H9 (cell line): Measurements from ENCODE around the gene PRRX2. TPM values are rescaled to one million over a fixed set of nuclear protein-coding genes. Genes with fewer than 3 reads are reported as not detected.
A peak's percentile ranks its signal among the peaks of the same experiment; 100 is the strongest.

Source experiments
- DNase-seq: peaks from one replicate; pipeline ENCODE4 v3.0.0-alpha.2; 2017
- H2AFZ ChIP-seq: one replicate; pipeline ENCODE4 v1.6.1; 2013; ENCODE audit warnings: mild to moderate bottlenecking, low read length, control low read depth, moderate library complexity
- H2AK5ac ChIP-seq: 2 replicates; pipeline ENCODE4 v1.6.1; 2013; ENCODE audit warnings: low read length, control low read depth, mixed read lengths; ENCODE audit not compliant: insufficient read length
- H2BK120ac ChIP-seq: one replicate; pipeline ENCODE4 v1.6.1; 2013; ENCODE audit warnings: low read depth, mild to moderate bottlenecking, low read length, control low read depth, inconsistent platforms; ENCODE audit not compliant: poor library complexity, severe bottlenecking
- H2BK12ac ChIP-seq: 2 replicates; pipeline ENCODE4 v1.6.1; 2013; ENCODE audit warnings: low read length, control low read depth, mixed read lengths, low read depth; ENCODE audit not compliant: insufficient read length
- H2BK15ac ChIP-seq: 2 replicates; pipeline ENCODE4 v1.6.1; 2013; ENCODE audit warnings: low read depth, low read length, control low read depth
- H2BK20ac ChIP-seq: one replicate; pipeline ENCODE4 v1.6.1; 2013; ENCODE audit warnings: low read depth, mild to moderate bottlenecking, low read length, control low read depth, inconsistent platforms; ENCODE audit not compliant: poor library complexity, severe bottlenecking
- H2BK5ac ChIP-seq: 2 replicates; pipeline ENCODE4 v1.6.1; 2013; ENCODE audit warnings: low read length, control low read depth, mixed read lengths; ENCODE audit not compliant: insufficient read length
- H3K14ac ChIP-seq: 2 replicates; pipeline ENCODE4 v1.6.1; 2013; ENCODE audit warnings: low read length, control low read depth; ENCODE audit not compliant: insufficient read depth
- H3K18ac ChIP-seq: 2 replicates; pipeline ENCODE4 v1.6.1; 2013; ENCODE audit warnings: low read depth, mild to moderate bottlenecking, mixed read lengths, low read length, control low read depth; ENCODE audit not compliant: insufficient read length
- H3K23ac ChIP-seq: 2 replicates; pipeline ENCODE4 v1.6.1; 2013; ENCODE audit warnings: low read length, control low read depth, mixed read lengths, low read depth; ENCODE audit not compliant: insufficient read length
- H3K23me2 ChIP-seq: 2 replicates; pipeline ENCODE4 v1.6.1; 2013; ENCODE audit warnings: low read depth, mild to moderate bottlenecking, mixed read lengths, low read length, control low read depth; ENCODE audit not compliant: insufficient read length, poor library complexity, severe bottlenecking
- H3K27ac ChIP-seq: 2 replicates; pipeline ENCODE4 v1.5.1; 2013; ENCODE audit warnings: low read length, control low read depth, mixed read lengths, low read depth; ENCODE audit not compliant: insufficient read length
- H3K27me3 ChIP-seq: 2 replicates; pipeline ENCODE4 v1.6.1; 2013; ENCODE audit warnings: low read length, control low read depth, inconsistent platforms; ENCODE audit not compliant: insufficient read depth
- H3K4ac ChIP-seq: 2 replicates; pipeline ENCODE4 v1.6.1; 2013; ENCODE audit warnings: low read depth, mild to moderate bottlenecking, control low read depth, inconsistent platforms, low read length, moderate library complexity
- H3K4me1 ChIP-seq: 2 replicates; pipeline ENCODE4 v1.6.1; 2013; ENCODE audit warnings: low read length, control low read depth, inconsistent platforms; ENCODE audit not compliant: insufficient read depth
- H3K4me2 ChIP-seq: 2 replicates; pipeline ENCODE4 v1.6.1; 2013; ENCODE audit warnings: low read length, control low read depth, mixed read lengths; ENCODE audit not compliant: insufficient read length, insufficient read depth
- H3K56ac ChIP-seq: 2 replicates; pipeline ENCODE4 v1.6.1; 2013; ENCODE audit warnings: low read depth, mild to moderate bottlenecking, mixed read lengths, low read length, control low read depth; ENCODE audit not compliant: insufficient read length
- H3K79me1 ChIP-seq: 2 replicates; pipeline ENCODE4 v1.6.1; 2013; ENCODE audit warnings: low read depth, mild to moderate bottlenecking, moderate library complexity, low read length, control low read depth, inconsistent platforms; ENCODE audit not compliant: insufficient read depth, poor library complexity, severe bottlenecking
- H3K79me2 ChIP-seq: 2 replicates; pipeline ENCODE4 v1.6.1; 2013; ENCODE audit warnings: low read length, control low read depth, inconsistent platforms; ENCODE audit not compliant: insufficient read depth
- H3K9ac ChIP-seq: 2 replicates; pipeline ENCODE4 v1.6.1; 2013; ENCODE audit warnings: low read length, control low read depth, mixed read lengths; ENCODE audit not compliant: insufficient read length; ENCODE audit errors: extremely low read depth
- H3K9me3 ChIP-seq: one replicate; pipeline ENCODE4 v1.6.1; 2013; ENCODE audit warnings: low read depth, low read length, inconsistent platforms; ENCODE audit not compliant: control insufficient read depth
- H3T11ph ChIP-seq: one replicate; pipeline ENCODE4 v1.6.1; 2013; ENCODE audit warnings: mild to moderate bottlenecking, low read length, control low read depth, inconsistent platforms
- H4K20me1 ChIP-seq: one replicate; pipeline ENCODE4 v1.6.1; 2013; ENCODE audit not compliant: control insufficient read depth, insufficient read length, insufficient read depth
- H4K5ac ChIP-seq: 2 replicates; pipeline ENCODE4 v1.6.1; 2013; ENCODE audit warnings: low read depth, mild to moderate bottlenecking, mixed read lengths, low read length, control low read depth; ENCODE audit not compliant: insufficient read length
- H4K8ac ChIP-seq: replicated peaks from 2 replicates; pipeline ENCODE4 v1.6.1; 2013; ENCODE audit warnings: low read length, control low read depth, mixed read lengths, low read depth; ENCODE audit not compliant: insufficient read length
- H4K91ac ChIP-seq: 2 replicates; pipeline ENCODE4 v1.6.1; 2013; ENCODE audit warnings: low read depth, mild to moderate bottlenecking, moderate library complexity, mixed read lengths, low read length, control low read depth; ENCODE audit not compliant: insufficient read length
- H3K27ac Mint-ChIP-seq, 3 experiments: 2 replicates in 2 of 3; 3 replicates in 1 of 3; pipeline ENCODE4 v1.8.0; 2020 to 2021; ENCODE audit warnings: mixed read lengths in 3 of 3, mild to moderate bottlenecking in 1 of 3, moderate library complexity in 1 of 3
- H3K27me3 Mint-ChIP-seq: 2 replicates; pipeline ENCODE4 v1.8.0; 2021; ENCODE audit warnings: low read depth, mild to moderate bottlenecking, moderate library complexity, mixed read lengths
- H3K36me3 Mint-ChIP-seq, 3 experiments: 2 replicates in 2 of 3; 3 replicates in 1 of 3; pipeline ENCODE4 v1.8.0; 2020 to 2021; ENCODE audit warnings: low read depth in 3 of 3, mixed read lengths in 3 of 3; ENCODE audit not compliant: insufficient read depth in 1 of 3
- H3K4me1 Mint-ChIP-seq, 2 experiments: 2 replicates each; pipeline ENCODE4 v1.8.0; 2020; ENCODE audit warnings: mixed read lengths in 2 of 2
- H3K4me3 Mint-ChIP-seq, 2 experiments: 2 replicates in 1 of 2; 3 replicates in 1 of 2; pipeline ENCODE4 v1.8.0; 2020 to 2021; ENCODE audit warnings: mild to moderate bottlenecking in 2 of 2, mixed read lengths in 2 of 2, moderate library complexity in 1 of 2
- H3K9me3 Mint-ChIP-seq, 2 experiments: 2 replicates in 1 of 2; 3 replicates in 1 of 2; pipeline ENCODE4 v1.8.0; 2020; ENCODE audit warnings: mild to moderate bottlenecking in 2 of 2, mixed read lengths in 2 of 2, moderate library complexity in 1 of 2
- WGBS: extraction: QIAGEN DNeasy Blood & Tissue Kit; methylation state at CpG from one replicate; pipeline ENCODE4 v1.1.7; 2013; ENCODE audit warnings: missing lambda C conversion rate, low lambda C conversion rate, mixed read lengths; ENCODE audit not compliant: insufficient read length; ENCODE audit errors: extremely low coverage; 5-methylcytosine and 5-hydroxymethylcytosine counted together
- total RNA-seq: library from RNA; stranded (reverse); gene quantifications from 2 replicates; pipeline ENCODE4 v1.2.1, GENCODE V29; 2021
- TF ChIP-seq, protein P1 (sequence below): fragments of 200-600 bp; sonication (generic); conservative IDR thresholded peaks from 3 replicates; pipeline ENCODE4 v1.8.0; 2021; ENCODE audit warnings: antibody characterized with exemption, mild to moderate bottlenecking

PRRX2 gene
- total RNA-seq, 1 experiment from 2014 or later, result 3.9 TPM

DNA sequence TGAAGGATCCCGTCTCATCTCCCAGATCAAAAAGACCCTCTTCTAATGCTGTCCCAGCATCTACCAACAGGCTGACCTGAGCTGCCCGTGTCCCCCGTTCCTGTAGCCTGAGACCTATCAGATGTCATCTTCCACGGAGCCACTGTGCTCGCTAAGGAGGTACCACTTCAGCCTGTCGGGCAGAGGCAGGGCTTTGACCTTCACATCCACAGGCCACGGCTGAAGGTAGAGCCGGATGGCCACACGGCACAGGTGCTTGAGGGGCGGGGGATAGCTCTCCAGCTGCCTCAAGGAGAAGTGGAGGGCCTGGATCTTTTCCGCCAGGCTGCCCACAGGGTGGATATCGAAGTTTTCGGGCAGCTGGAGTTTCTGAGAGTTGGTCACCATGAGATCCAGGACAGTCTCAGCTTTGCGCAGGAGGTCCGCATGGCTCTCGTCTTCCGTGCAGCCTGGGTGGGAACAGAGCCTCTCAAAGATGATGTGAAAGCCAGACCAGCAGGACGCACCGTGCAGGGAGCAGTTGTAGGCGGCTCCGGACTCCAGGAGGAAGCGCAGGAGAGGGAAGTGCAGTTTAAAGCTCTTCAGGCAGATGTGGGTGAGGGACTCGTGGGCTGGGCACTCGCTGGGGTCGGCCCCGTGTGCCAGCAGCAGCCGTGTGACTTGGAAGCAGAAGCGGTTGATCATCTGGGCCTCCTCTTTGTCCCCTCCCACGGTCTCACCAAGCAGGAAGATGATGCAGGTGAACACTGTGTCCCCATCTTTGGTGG lies 27.6 kb upstream of the PRRX2 start:
- H3K4me2 ChIP-seq, result no peak overlapping the region
- no peak overlapping the region for H3K23ac ChIP-seq
- H2BK15ac ChIP-seq, result no peak overlapping the region
- Mint-ChIP-seq H3K36me3 (peaks cover 24 to 50% (median 46%) of the 10 kb centered on the region in 3 experiments), H3K9me3 (no peaks in the 10 kb centered on the region; a peak in 1 of 5 replicates), H3K4me1 (peaks cover 7 to 17% of the 10 kb centered on the region in 2 experiments), H3K4me3 (no peak overlapping the region; a peak in 1 of 5 replicates), H3K27me3 (peaks cover 2% of the 10 kb centered on the region), H3K27ac (peak overlapping the region in 2 of 3 experiments; percentile 29 to 65; a peak in 4 of 7 replicates)
- H3K56ac ChIP-seq, result no peak overlapping the region
- peaks cover 7% of the 10 kb centered on the region; the same call in 1 of the 2 replicates for H3K79me2 ChIP-seq
- H3K4ac ChIP-seq, result no peak overlapping the region
- no peaks in the 10 kb centered on the region for H3K4me1 ChIP-seq
- H2AK5ac ChIP-seq, result no peak overlapping the region
- no peak overlapping the region for H2BK20ac ChIP-seq
- H2BK120ac ChIP-seq, result no peak overlapping the region
- peaks cover 11% of the 10 kb centered on the region for H3K79me1 ChIP-seq
- no peak overlapping the region for H2AFZ ChIP-seq
- no peak overlapping the region for H3K18ac ChIP-seq
- H3K9ac ChIP-seq, result no peak overlapping the region
- no peak overlapping the region for H4K5ac ChIP-seq
- TF ChIP-seq, protein P1, sequence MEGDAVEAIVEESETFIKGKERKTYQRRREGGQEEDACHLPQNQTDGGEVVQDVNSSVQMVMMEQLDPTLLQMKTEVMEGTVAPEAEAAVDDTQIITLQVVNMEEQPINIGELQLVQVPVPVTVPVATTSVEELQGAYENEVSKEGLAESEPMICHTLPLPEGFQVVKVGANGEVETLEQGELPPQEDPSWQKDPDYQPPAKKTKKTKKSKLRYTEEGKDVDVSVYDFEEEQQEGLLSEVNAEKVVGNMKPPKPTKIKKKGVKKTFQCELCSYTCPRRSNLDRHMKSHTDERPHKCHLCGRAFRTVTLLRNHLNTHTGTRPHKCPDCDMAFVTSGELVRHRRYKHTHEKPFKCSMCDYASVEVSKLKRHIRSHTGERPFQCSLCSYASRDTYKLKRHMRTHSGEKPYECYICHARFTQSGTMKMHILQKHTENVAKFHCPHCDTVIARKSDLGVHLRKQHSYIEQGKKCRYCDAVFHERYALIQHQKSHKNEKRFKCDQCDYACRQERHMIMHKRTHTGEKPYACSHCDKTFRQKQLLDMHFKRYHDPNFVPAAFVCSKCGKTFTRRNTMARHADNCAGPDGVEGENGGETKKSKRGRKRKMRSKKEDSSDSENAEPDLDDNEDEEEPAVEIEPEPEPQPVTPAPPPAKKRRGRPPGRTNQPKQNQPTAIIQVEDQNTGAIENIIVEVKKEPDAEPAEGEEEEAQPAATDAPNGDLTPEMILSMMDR, result no peak
- no peak overlapping the region for H3K27ac ChIP-seq
- H3K27me3 ChIP-seq, result no peaks in the 10 kb centered on the region
- H4K8ac ChIP-seq, result no peak overlapping the region
- no CpG with 5 or more reads among the region's 29 CpGs for WGBS
- no peak for DNase-seq
- H3T11ph ChIP-seq, result no peak overlapping the region
- no peak overlapping the region for H2BK5ac ChIP-seq
- H3K23me2 ChIP-seq, result peaks cover 12% of the 10 kb centered on the region
- H2BK12ac ChIP-seq, result no peak overlapping the region
- no peak overlapping the region for H3K14ac ChIP-seq
- no peak overlapping the region for H4K91ac ChIP-seq
- no peaks in the 10 kb centered on the region for H3K9me3 ChIP-seq
- H4K20me1 ChIP-seq, result no peaks in the 10 kb centered on the region
